ES-I3 (cell line): ENCODE data around the gene COL10A1.

ENCODE experiments used
- H3K36me3 ChIP-seq: 2 replicates; pipeline ENCODE4 v1.6.1; 2013; ENCODE audit warnings: mild to moderate bottlenecking, low read length, control low read depth, moderate library complexity; ENCODE audit not compliant: insufficient read depth
- H3K4me1 ChIP-seq: 2 replicates; pipeline ENCODE4 v1.6.1; 2013; ENCODE audit warnings: mild to moderate bottlenecking, control low read depth, low read length; ENCODE audit not compliant: insufficient read depth
- H3K9ac ChIP-seq: 2 replicates; pipeline ENCODE4 v1.6.1; 2013; ENCODE audit warnings: low read depth, mild to moderate bottlenecking, low read length, moderate library complexity
- H3K9me3 ChIP-seq: 2 replicates; pipeline ENCODE4 v1.6.1; 2013; ENCODE audit warnings: mild to moderate bottlenecking, low read length, moderate library complexity; ENCODE audit not compliant: control insufficient read depth, insufficient read depth

Gene COL10A1

GRCh38 chr6:116145803-116146675, 20.1 kb upstream of the COL10A1 start:
- Histone ChIP-seq H3K9me3 (no peaks in the 10 kb centered on the region), H3K9ac (no peak overlapping the region), H3K4me1 (no peaks in the 10 kb centered on the region), H3K36me3 (no peaks in the 10 kb centered on the region)

GRCh38 chr6:116144605-116145004, 18.7 kb upstream of the COL10A1 start:
- Histone ChIP-seq H3K9me3 (no peaks in the 10 kb centered on the region), H3K9ac (no peak overlapping the region), H3K4me1 (no peaks in the 10 kb centered on the region), H3K36me3 (no peaks in the 10 kb centered on the region)

GRCh38 chr6:116139917-116140316, 14.0 kb upstream of the COL10A1 start:
- Histone ChIP-seq H3K36me3 (no peaks in the 10 kb centered on the region), H3K9me3 (no peaks in the 10 kb centered on the region), H3K4me1 (no peaks in the 10 kb centered on the region), H3K9ac (no peak overlapping the region)

GRCh38 chr6:116136933-116137340, 11.0 kb upstream of the COL10A1 start:
- Histone ChIP-seq H3K4me1 (peaks cover 7% of the 10 kb centered on the region; the same call in 1 of the 2 replicates), H3K36me3 (0 out of 2 replicates have a peak, but pooled peaks cover 2% of the 10 kb centered on the region), H3K9me3 (no peaks in the 10 kb centered on the region), H3K9ac (no peak overlapping the region)

- H3K9ac ChIP-seq, result no peak overlapping the region
- no peaks in the 10 kb centered on the region for H3K9me3 ChIP-seq
- peaks cover 7% of the 10 kb centered on the region; the same call in 1 of the 2 replicates for H3K4me1 ChIP-seq
- H3K36me3 ChIP-seq, result 0 out of 2 replicates have a peak, but pooled peaks cover 2% of the 10 kb centered on the region
Measured at GRCh38 chr6:116136373-116136772, 10.4 kb upstream of the COL10A1 start.

- H3K9ac ChIP-seq, result no peak overlapping the region
- H3K36me3 ChIP-seq, result 0 out of 2 replicates have a peak, but pooled peaks cover 2% of the 10 kb centered on the region
- H3K9me3 ChIP-seq, result no peaks in the 10 kb centered on the region
- H3K4me1 ChIP-seq, result peaks cover 7% of the 10 kb centered on the region; the same call in 1 of the 2 replicates
Measured at GRCh38 chr6:116133453-116133852, 7.5 kb upstream of the COL10A1 start.

- H3K36me3 ChIP-seq, result no peaks in the 10 kb centered on the region
- no peak overlapping the region for H3K9ac ChIP-seq
- no peaks in the 10 kb centered on the region for H3K9me3 ChIP-seq
Measured at GRCh38 chr6:116127771-116128493, 2.0 kb upstream of the COL10A1 start.

GRCh38 chr6:116120430-116120829, 5.5 kb downstream of the COL10A1 start:
- Histone ChIP-seq H3K9me3 (no peaks in the 10 kb centered on the region), H3K9ac (no peak overlapping the region), H3K36me3 (no peaks in the 10 kb centered on the region), H3K4me1 (no peaks in the 10 kb centered on the region)

More at GRCh38 chr6:116127771-116128493, 2.0 kb upstream of the COL10A1 start:
- peaks cover 1% of the 10 kb centered on the region; the same call in 1 of the 2 replicates for H3K4me1 ChIP-seq

- no peaks in the 10 kb centered on the region for H3K9me3 ChIP-seq
- H3K9ac ChIP-seq, result no peak overlapping the region
- no peaks in the 10 kb centered on the region for H3K36me3 ChIP-seq
- no peaks in the 10 kb centered on the region for H3K4me1 ChIP-seq
Measured at GRCh38 chr6:116118608-116119007, 7.3 kb downstream of the COL10A1 start.

GRCh38 chr6:116115781-116116180, 10.2 kb downstream of the COL10A1 start:
- Histone ChIP-seq H3K36me3 (no peaks in the 10 kb centered on the region), H3K9ac (no peak overlapping the region), H3K9me3 (no peaks in the 10 kb centered on the region), H3K4me1 (no peaks in the 10 kb centered on the region)

GRCh38 chr6:116113386-116113785, 12.5 kb downstream of the COL10A1 start:
- H3K36me3 ChIP-seq, result no peaks in the 10 kb centered on the region; the same call in 1 of the 2 replicates
- 0 out of 2 replicates have a peak, but pooled peaks cover 4% of the 10 kb centered on the region for H3K4me1 ChIP-seq
- no peaks in the 10 kb centered on the region for H3K9me3 ChIP-seq
- no peak overlapping the region for H3K9ac ChIP-seq

GRCh38 chr6:116111552-116112528, 14.1 kb downstream of the COL10A1 start:
- Histone ChIP-seq H3K4me1 (0 out of 2 replicates have a peak, but pooled peaks cover 4% of the 10 kb centered on the region), H3K36me3 (no peaks in the 10 kb centered on the region; the same call in 1 of the 2 replicates)

GRCh38 chr6:116108836-116109235, 17.1 kb downstream of the COL10A1 start:
- Histone ChIP-seq H3K36me3 (no peaks in the 10 kb centered on the region; the same call in 1 of the 2 replicates), H3K4me1 (0 out of 2 replicates have a peak, but pooled peaks cover 8% of the 10 kb centered on the region), H3K9ac (no peak overlapping the region), H3K9me3 (no peaks in the 10 kb centered on the region)

More at GRCh38 chr6:116111552-116112528, 14.1 kb downstream of the COL10A1 start:
- no peaks in the 10 kb centered on the region for H3K9me3 ChIP-seq
- no peak overlapping the region for H3K9ac ChIP-seq
